GM12872 (cell line): Measurements from ENCODE around the gene GP1BA.

Experiments used
- CTCF ChIP-seq: IDR thresholded peaks from 3 replicates; pipeline ENCODE4 v1.5.1; 2011; ENCODE audit warnings: low read depth, mild to moderate bottlenecking, low read length, moderate library complexity; ENCODE audit not compliant: insufficient read depth

Gene GP1BA

DNA sequence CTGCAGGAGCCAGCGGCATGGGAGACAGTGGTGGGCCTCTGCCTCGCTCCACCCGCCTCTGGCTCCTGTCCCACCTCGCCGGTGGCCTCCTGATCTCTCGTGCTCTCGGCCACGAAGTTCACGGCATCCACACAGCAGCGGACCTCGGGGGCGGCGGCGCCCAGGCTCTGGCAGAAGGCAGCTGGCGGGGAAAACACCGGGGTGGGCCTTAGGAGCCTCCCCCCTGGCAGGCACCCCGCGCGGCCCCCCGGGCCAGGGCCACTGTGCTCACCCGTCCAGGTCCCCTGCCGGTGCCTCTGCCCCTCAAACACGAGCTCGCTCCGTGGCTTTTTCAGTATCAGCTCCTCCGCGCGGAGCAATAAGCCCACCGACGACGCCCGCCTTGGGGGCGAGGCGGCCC is 33.1 kb upstream of the GP1BA start:
- no peak for TF ChIP-seq CTCF

GRCh38 chr17:4899341-4900230 is 32.5 kb upstream of the GP1BA start, which contains the start of gene C17orf107:
Gene C17orf107, plus strand, starts transcription at chr17:4899536. Its CDS starts 227 bp downstream, at chr17:4899763.
- TF ChIP-seq CTCF: no peak

DNA sequence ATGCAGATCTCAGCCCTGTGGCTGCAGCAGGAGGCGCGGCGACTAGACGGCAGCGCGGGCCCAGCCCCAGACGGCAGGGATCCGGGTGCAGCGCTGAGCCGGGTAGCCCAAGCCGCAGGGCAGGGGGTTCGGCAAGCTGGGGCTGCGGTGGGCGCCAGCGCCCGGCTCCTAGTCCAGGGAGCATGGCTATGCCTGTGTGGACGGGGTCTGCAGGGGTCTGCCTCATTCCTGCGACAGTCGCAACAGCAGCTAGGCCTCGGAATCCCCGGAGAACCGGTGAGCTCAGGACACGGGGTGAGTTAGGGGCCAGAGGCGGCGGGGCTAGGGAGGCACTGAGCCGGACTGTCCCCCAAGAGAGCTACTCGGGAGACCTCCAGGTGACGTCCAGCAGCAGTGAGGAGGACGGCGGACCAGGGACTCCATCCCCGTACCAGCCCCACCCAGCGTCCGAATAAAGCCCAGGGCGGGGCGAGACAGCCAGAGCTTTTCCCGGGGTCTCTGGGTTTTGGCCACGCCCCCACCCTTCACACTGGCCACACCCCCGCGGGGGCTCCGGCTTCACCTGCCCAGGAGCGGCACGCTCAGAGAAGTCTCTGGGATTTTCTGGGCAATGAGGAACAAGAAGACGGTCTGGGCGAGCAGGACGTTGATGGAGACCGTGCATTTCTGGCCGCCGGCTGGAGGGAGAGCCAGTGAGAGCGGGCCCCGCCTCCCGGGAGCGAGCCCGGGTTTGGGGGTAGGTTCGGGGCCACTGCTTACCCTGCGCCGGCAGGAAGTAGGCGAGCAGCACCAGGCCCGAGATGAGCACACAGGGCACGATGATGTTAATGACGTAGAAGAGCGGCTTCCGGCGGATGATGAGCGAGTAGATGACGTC is 31.6 kb upstream of the GP1BA start:
- no peak for TF ChIP-seq CTCF

GRCh38 chr17:4901108-4901647 is 30.9 kb upstream of the GP1BA start:
- TF ChIP-seq CTCF: no peak

DNA sequence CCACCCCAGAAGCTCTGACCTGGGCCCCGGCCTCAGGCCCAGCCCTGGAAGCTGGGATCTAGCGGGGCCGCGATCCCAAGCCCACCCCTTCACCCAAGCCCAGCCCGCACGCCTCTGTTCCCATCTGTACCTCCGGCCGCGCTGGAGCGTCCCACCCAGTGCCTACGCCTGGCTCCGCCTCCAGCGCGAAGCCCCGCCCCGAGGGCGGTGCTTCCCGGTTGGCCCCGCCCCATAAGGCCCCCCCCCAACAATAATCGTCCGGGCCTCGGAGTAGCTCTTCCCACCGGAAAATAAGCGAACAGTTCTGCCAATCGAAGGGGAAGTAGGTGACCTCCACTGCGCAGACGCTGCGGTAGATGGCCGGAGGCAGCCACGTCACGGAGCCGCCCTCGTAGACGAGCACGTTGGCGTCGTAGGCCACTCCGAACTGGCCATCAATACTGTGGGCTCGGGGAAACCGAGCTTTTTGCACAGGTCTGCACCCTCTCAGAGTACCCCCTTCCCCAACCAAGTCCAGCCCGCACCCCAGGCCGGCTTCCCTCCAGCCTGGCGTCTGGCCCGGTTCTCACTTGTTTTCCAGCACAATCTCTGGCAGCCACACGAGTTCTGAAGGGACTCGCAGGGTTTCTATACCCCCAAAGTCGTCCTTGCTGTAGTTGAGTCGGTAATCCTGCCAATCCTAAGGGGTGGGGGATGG is 30.3 kb upstream of the GP1BA start:
- TF ChIP-seq CTCF: no peak

- no peak for TF ChIP-seq CTCF
Measured at GRCh38 chr17:4902540-4902939, 29.5 kb upstream of the GP1BA start.
